ENCODE measurements around the gene PNMT. TPM values are rescaled to one million over a fixed set of nuclear protein-coding genes. Genes with fewer than 3 reads are reported as not detected.
A peak's percentile ranks its signal among the peaks of the same experiment; 100 is the strongest.

Gene PNMT
- total and polyA plus RNA-seq, 3 donors from 2014 or later, result 2.6 to 2.9 (median 2.7) TPM

DNA sequence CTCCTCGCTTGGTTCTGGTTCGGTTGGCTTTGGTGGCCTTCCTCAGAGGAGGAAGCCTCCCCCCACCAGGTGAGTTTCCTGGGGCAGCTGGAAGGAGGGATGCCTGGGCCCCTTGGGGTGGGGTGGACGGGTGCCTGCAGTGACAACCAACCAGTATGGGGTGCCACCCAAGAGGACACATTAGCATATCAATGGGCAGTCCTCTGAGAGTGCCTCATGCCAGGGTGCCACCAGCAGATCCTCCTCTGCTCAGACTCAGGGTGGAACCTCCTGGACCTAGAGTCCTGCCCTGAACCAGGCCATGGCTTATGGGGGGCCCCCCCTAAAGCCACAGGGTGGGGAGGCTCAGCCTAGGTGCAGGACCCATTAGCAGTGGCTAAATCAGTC lies 38.8 kb upstream of the PNMT start:
- DNase-seq, result no peak
- 85 to 94% methylated on average over 2 to 3 of the region's 3 CpGs for whole genome bisulfite sequencing, 2 donors
- Histone ChIP-seq H3K27me3 (no peaks in the 10 kb centered on the region), H3K9me3 (no peaks in the 10 kb centered on the region), H3K36me3 (ENCODE audit: low read depth, missing control alignments) (no peaks in the 10 kb centered on the region), H3K27ac (no peak overlapping the region), H3K4me3 (no peak overlapping the region), H3K4me1 (peaks cover 44% of the 10 kb centered on the region)
- intact Hi-C loops (cut with DNase I; ENCODE audit: low total_unique reads), result loop anchor here (5.0 kb wide), 1 partner anchor 118 kb away; no protein-coding TSS in a partner anchor
- no peak for TF ChIP-seq POLR2A (IDR thresholded peaks at IDR 0.05)
- no peak for TF ChIP-seq CTCF (IDR thresholded peaks at IDR 0.05)

DNA sequence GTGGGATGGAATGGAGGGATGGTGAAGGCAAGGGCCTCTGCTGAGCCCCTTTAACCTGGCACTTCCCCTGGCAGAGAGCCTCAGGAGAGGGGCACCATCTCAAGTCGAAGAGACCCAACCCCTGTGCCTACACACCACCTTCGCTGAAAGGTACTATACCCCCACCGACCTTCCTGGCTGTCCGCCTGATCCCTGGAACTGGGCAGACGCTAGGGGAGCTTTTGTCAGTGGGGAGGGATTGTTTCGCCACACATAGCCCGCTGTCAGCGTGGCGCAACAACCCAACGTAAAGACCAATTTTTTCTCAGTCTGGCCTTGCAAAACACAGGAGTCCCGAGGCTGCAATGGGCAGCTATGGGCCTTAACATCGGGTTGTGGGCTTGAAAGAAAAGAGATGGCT lies 38.4 kb upstream of the PNMT start:
- DNase-seq, result no peak
- Histone ChIP-seq H3K27ac (no peak overlapping the region), H3K4me1 (peaks cover 44% of the 10 kb centered on the region)

GRCh38 chr17:39631403-39631802 lies 36.9 kb upstream of the PNMT start:
- 60 to 68% methylated on average over 6 of the region's 6 CpGs for WGBS, 2 donors
- Histone ChIP-seq H3K27ac (peak overlapping the region in 1 of 2 donors; percentile 28), H3K4me3 (no peak overlapping the region), H3K4me1 (peaks cover 46% of the 10 kb centered on the region), H3K36me3 (ENCODE audit: low read depth, missing control alignments) (no peaks in the 10 kb centered on the region), H3K27me3 (no peaks in the 10 kb centered on the region), H3K9me3 (no peaks in the 10 kb centered on the region)
- TF ChIP-seq POLR2A (IDR thresholded peaks at IDR 0.05) (no peak), CTCF (IDR thresholded peaks at IDR 0.05) (no peak)
- intact Hi-C loops (cut with DNase I; ENCODE audit: low total_unique reads), result no loop called here
- DNase-seq, result no peak

More for the DNA sequence above, 38.4 kb upstream of the PNMT start:
- no peak for TF ChIP-seq POLR2A (IDR thresholded peaks at IDR 0.05)
- no peak for TF ChIP-seq CTCF (IDR thresholded peaks at IDR 0.05)
- intact Hi-C loops (cut with DNase I; ENCODE audit: low total_unique reads), result loop anchor here (5.0 kb wide), 1 partner anchor 117 kb away; no protein-coding TSS in a partner anchor
- no peak overlapping the region for H3K4me3 ChIP-seq
- no peaks in the 10 kb centered on the region for H3K36me3 ChIP-seq (ENCODE audit: low read depth, missing control alignments)
- no peaks in the 10 kb centered on the region for H3K27me3 ChIP-seq
- H3K9me3 ChIP-seq, result no peaks in the 10 kb centered on the region
- WGBS, 2 donors, result 84 to 92% methylated on average over 12 of the region's 12 CpGs

GRCh38 chr17:39632153-39632941 lies 35.9 kb upstream of the PNMT start:
- DNase-seq, result peak; percentile 78
- peaks cover 39% of the 10 kb centered on the region for H3K4me1 ChIP-seq
- H3K27me3 ChIP-seq, result no peaks in the 10 kb centered on the region
- WGBS, 2 donors, result 36 to 60% methylated on average over 13 of the region's 13 CpGs
- no peak overlapping the region for H3K4me3 ChIP-seq
- intact Hi-C loops (cut with DNase I; ENCODE audit: low total_unique reads), result no loop called here
- peak overlapping the region; percentile 16 to 28 for H3K27ac ChIP-seq
- no peaks in the 10 kb centered on the region for H3K36me3 ChIP-seq (ENCODE audit: low read depth, missing control alignments)
- no peaks in the 10 kb centered on the region for H3K9me3 ChIP-seq
- TF ChIP-seq CTCF (IDR thresholded peaks at IDR 0.05) (no peak), POLR2A (IDR thresholded peaks at IDR 0.05) (no peak)

Data from testis (tissue), 3 donors.